PC-9 (cell line): ENCODE results near the gene GSTCD.

Source experiments
- EZH2 ChIP-seq: fragments of 200-600 bp; sonication (generic); IDR thresholded peaks from 2 replicates; pipeline ENCODE4 v1.8.0; 2017; ENCODE audit warnings: antibody characterized with exemption, low read depth
- TF ChIP-seq, protein P1 (sequence below): fragments of 200-600 bp; sonication (generic); conservative IDR thresholded peaks from 2 replicates; pipeline ENCODE4 v1.6.1; 2017; ENCODE audit warnings: mixed run types, antibody characterized with exemption, mild to moderate bottlenecking, moderate library complexity

DNA sequence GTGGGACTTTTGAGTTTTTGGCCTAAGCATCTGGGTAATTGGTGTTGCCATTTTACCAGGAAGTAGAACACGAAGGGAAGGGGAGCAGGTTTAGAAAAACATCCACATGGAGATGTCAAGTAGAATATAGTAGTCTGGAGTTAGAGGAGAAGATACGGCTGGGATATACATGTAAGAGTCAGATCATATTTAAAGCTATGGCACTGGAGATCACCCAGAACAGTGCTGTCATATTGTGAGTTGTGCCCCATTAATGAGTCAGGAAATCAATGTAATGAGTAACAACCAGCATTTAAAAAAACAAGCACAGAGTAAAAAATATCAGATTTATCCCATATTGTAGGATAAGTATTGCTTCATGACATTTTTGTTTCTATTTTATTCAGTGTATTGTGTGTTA is 4.2 kb downstream of the GSTCD start:
- TF ChIP-seq EZH2, result no peak
- TF ChIP-seq, protein P1, sequence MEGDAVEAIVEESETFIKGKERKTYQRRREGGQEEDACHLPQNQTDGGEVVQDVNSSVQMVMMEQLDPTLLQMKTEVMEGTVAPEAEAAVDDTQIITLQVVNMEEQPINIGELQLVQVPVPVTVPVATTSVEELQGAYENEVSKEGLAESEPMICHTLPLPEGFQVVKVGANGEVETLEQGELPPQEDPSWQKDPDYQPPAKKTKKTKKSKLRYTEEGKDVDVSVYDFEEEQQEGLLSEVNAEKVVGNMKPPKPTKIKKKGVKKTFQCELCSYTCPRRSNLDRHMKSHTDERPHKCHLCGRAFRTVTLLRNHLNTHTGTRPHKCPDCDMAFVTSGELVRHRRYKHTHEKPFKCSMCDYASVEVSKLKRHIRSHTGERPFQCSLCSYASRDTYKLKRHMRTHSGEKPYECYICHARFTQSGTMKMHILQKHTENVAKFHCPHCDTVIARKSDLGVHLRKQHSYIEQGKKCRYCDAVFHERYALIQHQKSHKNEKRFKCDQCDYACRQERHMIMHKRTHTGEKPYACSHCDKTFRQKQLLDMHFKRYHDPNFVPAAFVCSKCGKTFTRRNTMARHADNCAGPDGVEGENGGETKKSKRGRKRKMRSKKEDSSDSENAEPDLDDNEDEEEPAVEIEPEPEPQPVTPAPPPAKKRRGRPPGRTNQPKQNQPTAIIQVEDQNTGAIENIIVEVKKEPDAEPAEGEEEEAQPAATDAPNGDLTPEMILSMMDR, result no peak
